Renal cortical epithelial cell (primary cell): Measurements from ENCODE around the gene CDKAL1. TPM values are rescaled to one million over a fixed set of nuclear protein-coding genes. Genes with fewer than 3 reads are reported as not detected.
"Not testable (repeated sequence)": the region's sequence is repeated elsewhere in the genome, so short reads cannot be mapped to it uniquely, and the experiment has no call there.

Source experiments
- DNase-seq: peaks from one replicate; pipeline ENCODE4 v3.0.0-alpha.2; 2011; ENCODE audit warnings: low read depth
- total RNA-seq: library from RNA; depleted of rRNA; stranded (reverse); fragments of >200 nt; gene quantifications from 2 replicates; pipeline ENCODE4 v1.2.3, GENCODE V29; 2014

Gene CDKAL1
- total RNA-seq, 1 donor from 2014 or later: 28.3 TPM

- no peak for DNase-seq
Measured at GRCh38 chr6:21244897-21245470, 710.7 kb downstream of the CDKAL1 start.

DNA sequence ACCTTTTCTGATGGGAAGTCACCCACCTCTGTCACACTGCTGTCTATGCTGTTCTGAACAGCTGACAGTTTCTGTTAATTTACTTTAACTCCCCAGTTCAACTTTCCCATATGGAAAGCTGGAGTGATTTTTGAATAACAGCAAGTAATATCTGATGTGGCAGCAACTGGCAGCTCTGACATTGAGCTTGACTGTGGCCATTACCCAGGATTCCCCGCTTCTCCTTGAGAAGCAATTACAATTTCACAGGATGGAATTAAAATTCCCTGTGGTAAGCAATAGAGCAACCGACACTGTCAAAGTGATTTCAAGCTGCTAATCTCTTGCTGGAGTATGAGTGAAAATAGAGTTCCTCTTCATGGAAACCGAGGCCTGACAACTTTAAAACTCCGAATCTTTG is 711.2 kb downstream of the CDKAL1 start:
- DNase-seq: no peak

DNA sequence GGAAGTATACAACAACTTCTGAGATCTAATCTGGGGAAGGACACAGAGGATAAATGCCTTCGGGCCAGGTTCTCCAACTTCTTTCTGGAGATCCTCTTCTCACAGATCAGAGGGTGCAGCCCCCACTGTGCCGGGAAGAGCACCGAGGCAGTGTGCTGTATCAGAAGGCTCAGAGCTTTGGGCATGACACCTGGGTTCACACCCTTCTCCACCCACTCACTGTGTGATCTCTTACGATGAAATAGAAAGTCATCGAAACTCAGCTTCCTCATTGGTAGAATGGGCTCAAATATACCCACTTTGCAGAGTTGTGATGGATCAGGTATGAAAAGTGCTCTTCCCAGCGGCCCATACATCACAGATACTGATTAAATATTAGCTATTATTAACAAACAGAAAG is 711.8 kb downstream of the CDKAL1 start:
- no peak for DNase-seq

DNA sequence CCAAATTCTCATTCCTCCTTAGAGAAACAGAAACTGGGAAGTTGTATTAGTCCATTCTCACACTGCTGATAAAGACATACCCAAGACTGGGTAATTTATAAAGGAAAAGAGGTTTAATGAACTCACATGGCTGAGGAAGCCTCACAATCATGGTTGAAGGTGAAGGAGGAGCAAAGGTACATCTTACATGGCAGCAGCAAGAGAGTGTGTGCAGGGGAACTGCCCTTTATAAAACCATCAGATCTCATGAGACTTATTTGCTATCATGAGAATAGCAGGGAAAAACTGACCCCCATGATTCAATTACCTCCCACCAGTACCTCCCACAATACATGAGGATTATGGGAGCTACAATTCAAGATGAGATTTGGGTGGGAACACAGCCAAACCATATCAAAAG is 720.2 kb downstream of the CDKAL1 start:
- DNase-seq: not testable (repeated sequence)

- DNase-seq: no peak
Measured at GRCh38 chr6:21256197-21256596, 721.9 kb downstream of the CDKAL1 start.

DNA sequence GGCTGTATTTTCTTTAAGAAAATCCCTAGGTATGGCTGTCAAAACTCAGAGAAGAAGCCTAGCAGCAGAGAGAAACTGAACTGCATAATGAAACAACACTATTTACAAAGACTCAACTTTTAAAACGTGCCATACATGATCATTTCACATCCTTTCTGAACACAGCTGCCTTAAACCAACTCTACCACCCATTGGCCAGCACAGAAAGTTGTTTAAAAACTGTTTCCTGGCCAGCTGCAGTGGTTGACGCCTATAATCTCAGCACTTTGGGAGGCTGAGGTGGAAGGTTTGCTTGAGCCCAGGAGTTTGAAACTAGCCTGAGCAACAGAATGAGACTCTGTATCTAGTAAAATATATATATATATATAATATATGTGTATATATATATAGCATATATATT is 722.9 kb downstream of the CDKAL1 start:
- DNase-seq: no peak

- DNase-seq: no peak
Measured at GRCh38 chr6:21258665-21259064, 724.4 kb downstream of the CDKAL1 start.

DNA sequence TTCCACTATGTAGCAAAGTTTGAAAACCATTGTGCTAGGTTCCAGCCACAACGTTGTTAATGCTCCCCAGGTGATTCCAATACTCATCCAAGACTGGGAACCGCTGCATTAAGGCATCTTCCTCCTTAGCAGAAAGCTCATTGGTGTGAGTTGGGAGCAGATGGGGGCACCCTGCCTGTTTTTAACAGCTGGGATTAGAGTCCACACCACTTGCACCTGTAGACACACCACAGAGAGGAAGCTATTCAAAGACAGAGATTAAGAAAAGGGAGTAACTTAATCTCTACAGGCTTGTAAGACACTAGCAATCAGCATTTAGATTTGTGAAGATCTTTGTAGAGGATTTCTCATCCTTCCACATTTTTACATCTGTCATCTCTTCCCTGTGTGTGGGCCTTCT is 725.4 kb downstream of the CDKAL1 start:
- DNase-seq: no peak

DNA sequence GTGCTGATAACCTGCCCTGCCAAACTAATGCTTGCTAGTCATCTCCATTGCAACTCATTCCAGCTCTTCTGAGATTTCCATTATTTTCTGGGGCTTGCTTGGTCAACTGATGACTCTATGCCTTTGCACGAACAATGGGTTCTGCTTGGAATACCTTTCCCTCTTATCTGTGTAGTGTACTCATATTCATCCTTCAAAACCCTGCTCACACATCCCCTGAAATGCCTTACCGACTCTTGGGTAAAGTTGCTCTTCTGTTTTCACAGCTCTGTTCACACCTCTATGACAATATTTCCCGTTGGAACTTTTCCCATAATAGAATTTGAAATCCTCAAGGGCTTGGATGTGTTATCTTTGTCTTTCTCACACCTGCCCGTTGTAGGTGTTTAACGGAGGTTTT is 728.2 kb downstream of the CDKAL1 start:
- no peak for DNase-seq

DNA sequence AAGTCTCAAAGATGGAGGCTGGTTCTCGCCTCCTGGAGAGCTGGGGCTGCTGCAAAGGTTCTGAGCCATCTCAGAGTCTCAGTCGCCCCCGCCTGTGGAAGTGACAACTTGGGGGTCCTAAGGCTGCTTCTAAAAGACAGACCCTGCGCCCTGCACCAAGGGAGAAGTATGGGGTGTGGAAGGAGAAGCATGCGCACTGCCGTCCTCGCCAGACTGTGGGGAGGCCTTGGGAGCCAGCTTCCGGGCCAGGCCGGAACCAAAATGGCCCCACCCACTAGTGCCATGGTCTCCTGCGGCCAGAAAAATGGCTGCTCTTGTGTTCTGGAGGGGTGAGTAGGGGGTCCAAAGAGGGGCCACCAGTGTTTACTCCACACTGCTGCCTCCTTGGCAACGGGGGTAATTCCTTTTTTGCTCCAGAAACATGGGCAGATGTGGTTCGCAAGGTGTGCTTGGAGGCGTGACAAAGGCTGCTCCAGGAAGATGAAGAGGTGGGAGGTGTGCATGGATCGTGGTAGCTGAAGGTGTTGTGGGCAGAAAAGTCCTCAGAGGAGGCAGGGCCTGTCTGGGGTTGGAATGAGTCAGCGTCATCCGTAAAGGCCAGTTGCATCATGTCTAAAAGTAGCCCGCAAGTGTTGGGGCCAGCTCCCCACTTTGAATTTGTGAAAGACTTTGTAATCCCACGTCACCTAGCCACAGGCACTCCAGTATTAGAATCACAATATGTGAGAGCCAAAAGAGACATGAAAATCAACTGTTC is 729.5 kb downstream of the CDKAL1 start:
- peak; percentile 60 for DNase-seq

DNA sequence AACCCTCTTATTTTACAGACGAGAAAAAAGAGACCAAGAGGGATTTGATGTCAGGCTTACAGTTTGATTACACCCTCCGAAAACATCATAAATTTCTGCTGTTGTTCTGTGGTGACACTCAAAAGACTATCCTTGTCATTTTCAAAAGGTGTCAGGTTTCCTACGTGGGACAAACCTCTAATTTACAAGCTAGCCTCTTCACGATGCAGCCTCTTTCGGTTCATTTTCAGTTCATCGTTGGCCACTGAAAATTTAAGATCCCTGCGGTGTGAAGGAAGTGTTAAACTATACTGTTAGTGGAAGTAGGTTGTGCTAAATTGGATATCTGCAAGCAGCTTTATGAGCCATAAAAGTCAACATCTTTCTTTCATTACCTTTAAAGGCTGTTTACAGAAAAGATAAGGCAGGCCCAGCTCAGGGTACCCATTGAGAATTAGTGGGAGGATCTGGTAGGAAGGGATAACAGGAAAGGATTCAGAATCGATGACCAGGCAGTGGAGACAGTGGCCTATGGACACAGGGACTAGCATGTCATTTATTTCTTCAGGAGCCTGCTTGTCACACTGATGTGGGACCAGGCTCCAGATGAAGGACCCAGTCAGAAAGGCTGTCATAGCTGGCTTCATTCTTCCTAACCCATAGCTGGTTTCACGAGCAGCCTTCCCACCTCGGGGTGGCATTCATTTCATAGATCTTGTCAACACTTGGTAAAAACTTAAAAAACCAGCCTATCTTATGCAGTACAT is 730.2 kb downstream of the CDKAL1 start:
- no peak for DNase-seq

DNA sequence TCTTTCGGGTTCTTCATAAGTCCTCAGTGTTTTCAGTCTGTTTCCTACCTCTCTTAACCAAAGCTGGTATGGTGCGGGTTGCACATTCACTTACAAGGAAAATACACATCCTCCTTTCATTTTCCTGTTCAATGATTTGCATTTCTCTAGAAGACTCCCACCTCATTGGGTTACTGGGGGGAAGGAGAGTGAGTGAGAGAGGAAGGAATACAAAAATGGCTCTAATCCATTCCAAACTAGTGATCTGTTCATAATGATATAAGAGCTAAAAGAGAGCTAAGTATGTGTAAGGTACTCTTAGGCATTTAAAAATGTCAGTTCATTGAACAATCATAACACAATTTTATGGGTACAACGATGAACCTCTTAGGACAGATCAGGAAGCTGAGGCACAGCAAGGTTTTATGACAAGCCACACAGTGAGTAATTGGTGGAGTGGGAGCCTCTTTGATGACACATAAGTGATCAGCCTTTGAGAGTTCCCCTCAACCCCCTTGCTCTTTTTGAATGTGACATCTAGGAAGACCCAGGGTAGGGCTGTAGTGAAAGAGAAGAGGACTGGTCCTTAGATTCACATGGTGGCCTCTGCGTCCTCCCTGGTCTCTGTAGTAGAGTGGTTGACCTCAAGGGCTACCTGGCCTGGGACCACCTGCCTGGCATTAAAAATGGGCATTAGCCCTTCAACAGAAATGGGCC is 730.9 kb downstream of the CDKAL1 start:
- no peak for DNase-seq

- DNase-seq: peak; percentile 15
Measured at GRCh38 chr6:21265730-21266044, 731.4 kb downstream of the CDKAL1 start.

- no peak for DNase-seq
Measured at GRCh38 chr6:21270636-21271201, 736.5 kb downstream of the CDKAL1 start.

DNA sequence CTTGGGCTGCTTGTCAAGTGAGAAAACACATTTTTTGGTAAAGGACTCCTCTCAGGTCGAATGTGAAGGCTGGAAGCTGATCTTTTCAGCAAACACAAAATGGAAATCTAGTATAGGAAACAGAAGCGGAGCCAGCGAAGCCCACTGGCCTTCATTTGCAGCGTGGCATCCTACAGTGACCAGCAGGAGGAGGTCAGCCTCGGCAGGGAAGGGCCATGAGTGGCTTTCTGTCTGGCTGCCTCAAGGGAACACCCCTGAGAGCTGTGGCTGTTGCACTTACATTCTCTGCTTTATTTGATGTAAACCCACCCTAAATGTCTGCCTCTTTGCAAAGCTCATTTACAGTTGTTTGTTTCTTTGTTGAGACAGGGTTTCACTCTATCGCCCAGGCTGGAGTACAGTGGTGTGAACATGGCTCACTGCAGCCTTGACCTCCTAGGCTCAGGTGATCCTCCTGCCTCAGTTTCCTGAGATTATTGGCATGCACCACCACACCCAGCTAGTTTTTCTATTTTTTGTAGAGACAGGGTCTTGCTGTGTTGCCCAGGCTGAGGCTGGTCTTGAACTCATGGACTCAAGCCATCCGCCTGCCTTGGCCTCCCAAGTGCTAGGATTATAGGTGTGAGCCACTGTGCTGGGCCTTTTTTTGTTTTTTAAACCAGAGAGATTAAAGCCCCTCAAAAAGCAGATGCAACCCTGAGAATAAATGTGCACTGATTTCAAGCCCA is 737.3 kb downstream of the CDKAL1 start:
- no peak for DNase-seq

DNA sequence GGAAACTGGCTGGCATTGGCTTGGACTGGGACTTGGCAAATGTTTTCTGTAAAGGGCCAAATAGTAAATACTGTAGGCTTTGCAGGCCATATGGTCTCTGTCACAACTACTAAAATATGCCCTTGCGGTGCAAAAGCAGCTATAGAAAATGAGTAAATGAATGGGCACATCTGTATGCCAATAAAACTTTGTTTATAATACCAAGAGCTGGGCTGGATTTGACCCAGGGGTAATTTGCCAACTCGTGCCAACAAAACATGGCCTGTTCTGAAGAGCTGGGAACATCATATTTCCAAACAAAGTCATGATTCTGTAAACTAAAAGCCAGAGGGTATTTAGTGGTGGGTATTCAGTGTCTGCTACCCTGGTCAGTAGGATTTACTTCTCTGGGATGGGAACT is 739.2 kb downstream of the CDKAL1 start:
- DNase-seq: no peak

DNA sequence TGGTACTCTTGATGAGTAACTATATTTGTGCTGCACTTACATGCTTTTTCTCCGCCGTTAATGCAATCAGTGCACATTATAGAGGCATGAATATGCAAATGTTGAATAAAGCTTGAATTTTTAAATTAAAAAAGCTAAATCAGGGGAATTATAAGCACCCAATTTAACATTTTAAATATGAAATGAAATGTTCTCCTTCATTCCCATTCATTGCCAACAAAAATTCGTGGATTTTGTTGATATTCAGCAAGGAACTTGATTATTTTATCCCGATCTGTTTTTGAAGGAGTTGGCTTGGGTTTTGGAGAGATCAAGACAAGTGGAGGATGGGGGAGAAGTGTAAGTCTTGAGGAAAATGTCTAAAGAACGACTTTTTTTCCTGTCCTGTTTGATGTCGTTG is 740.6 kb downstream of the CDKAL1 start:
- DNase-seq: no peak

DNA sequence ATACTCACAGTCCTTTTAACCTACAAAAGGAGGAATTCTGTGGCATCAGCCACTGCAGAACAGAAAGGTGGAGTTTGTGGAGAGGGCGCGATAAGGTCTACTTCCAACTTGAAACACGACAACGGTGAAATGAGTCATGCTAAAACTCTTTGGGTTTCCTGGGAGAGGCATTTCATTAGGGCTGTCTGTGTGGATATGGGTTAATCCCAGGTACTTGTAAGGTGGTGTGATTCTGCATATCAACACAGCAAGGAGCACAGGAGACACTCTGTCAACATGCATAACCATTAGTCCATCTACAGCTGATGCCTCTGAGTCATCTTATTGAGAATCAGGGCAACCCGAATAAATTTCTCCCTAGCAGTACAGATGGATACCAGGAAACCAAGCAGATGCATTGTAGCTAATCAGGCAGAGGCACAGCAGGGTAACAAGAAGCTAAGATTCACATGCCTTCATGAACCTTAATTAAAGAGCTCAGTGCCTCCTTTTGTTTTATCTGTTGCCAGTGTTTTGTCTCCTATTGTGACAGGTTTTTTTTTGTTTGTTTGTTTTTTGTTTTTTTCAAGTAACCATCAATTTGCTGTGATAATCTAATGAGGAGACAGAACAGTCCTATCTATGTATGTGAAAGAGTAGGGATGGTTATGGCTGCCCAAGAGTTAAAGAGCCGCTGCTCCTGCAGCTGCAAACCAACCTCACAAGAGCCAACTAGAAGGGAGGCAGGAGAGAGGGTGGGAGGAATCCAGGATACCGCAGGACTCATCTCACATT is 743.5 kb downstream of the CDKAL1 start:
- peak; percentile 86 for DNase-seq

DNA sequence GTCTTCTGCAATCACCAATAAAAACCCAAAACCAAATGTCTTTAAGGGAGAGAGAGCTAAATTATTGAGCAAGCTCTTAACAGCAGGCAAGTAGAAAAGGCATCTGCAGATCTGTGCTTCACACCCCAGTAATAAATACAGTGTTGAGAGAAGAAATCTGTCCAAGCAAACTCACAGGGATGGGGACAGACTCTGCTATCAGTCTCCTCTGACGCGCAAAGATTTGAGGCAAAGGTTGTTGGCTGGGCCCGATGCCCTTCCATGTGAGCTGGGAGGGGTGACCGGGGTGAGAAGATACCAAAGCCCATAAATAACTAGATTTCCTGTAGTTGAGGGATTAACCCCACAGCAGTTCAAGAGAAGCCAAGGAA is 744.1 kb downstream of the CDKAL1 start:
- DNase-seq: no peak

DNA sequence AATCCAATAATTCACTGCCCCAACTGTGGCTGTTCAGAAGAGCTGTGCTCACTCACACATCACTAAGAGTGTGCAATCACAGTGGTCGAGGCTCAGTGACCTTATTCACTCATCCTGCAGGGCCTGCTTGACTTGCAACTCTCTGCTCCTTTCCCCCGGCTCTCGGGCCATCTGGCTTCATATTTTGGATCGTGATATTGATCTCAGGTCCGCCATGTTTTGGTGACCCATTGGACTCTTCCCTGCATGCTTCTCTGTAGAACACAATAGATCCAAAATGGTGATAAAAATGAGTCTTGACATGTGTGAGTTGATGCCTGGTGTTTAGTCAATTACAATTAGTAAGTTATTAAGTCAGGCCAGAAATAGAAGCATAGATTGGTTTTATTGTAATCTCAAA is 745.4 kb downstream of the CDKAL1 start:
- peak; percentile 25 for DNase-seq

DNA sequence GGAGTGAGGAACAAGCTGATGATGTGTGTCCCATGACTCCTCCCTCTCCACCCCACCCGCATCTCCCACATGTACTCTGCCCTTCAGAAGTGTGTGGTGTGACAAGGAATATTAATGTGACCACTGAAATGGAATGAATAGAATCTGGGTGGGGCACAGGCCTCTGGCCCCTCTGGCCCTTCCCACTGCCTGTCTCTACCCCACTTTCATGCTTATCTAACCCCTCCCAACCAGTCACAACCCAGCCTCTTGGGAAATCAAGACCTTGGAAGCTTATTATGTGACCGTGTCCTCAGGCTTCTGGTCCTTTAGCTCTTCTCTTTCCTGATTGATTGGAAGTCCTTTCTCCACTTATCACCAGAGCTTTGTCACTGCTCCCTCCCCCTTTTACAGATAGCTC is 747.1 kb downstream of the CDKAL1 start:
- DNase-seq: peak; percentile 68
